KBM-7 (cell line): ENCODE results near the gene GLTP.

Experiments used
- DNase-seq: peaks from one replicate; pipeline ENCODE4 v3.0.0-alpha.2; 2015
- in situ Hi-C: fragments of 300-500 bp; cut with MboI; formaldehyde crosslinking; loops from 2 replicates; pipeline ENCODE4 v1.14.3; 2020; ENCODE audit warnings: low sequenced_read_pairs, low pct_unique_long_range_greater_than_20kb, mixed read lengths

GLTP gene

GRCh38 chr12:109830267-109830666 lies 50.1 kb downstream of the GLTP start:
- DNase-seq = no peak
- in situ Hi-C loops = no loop called here

GRCh38 chr12:109829667-109830066 lies 50.7 kb downstream of the GLTP start:
- in situ Hi-C loops = no loop called here
- no peak for DNase-seq

- in situ Hi-C loops = no loop called here
- no peak for DNase-seq
These were observed 51.4 kb downstream of the GLTP start for GRCh38 chr12:109828754-109829511.

- in situ Hi-C loops = no loop called here
- DNase-seq = peak; percentile 16
These were observed 52.5 kb downstream of the GLTP start for GRCh38 chr12:109827566-109828550.

GRCh38 chr12:109827080-109827479 lies 53.3 kb downstream of the GLTP start:
- no peak for DNase-seq
- in situ Hi-C loops = no loop called here

- DNase-seq = no peak
- in situ Hi-C loops = no loop called here
These were observed 55.6 kb downstream of the GLTP start for GRCh38 chr12:109824731-109825130.

- no peak for DNase-seq
- in situ Hi-C loops = no loop called here
These were observed 57.4 kb downstream of the GLTP start for GRCh38 chr12:109822951-109823411.

- in situ Hi-C loops = no loop called here
- DNase-seq = no peak
These were observed 57.9 kb downstream of the GLTP start for GRCh38 chr12:109822416-109822815.

GRCh38 chr12:109821968-109822367 lies 58.4 kb downstream of the GLTP start:
- in situ Hi-C loops = no loop called here
- no peak for DNase-seq

GRCh38 chr12:109820816-109821381 lies 59.4 kb downstream of the GLTP start:
- in situ Hi-C loops = no loop called here
- DNase-seq = no peak

- no peak for DNase-seq
- in situ Hi-C loops = no loop called here
These were observed 61.3 kb downstream of the GLTP start for GRCh38 chr12:109818905-109819500.

- no peak for DNase-seq
- in situ Hi-C loops = no loop called here
These were observed 62.1 kb downstream of the GLTP start for GRCh38 chr12:109818253-109818652.

- in situ Hi-C loops = no loop called here
- no peak for DNase-seq
These were observed 62.6 kb downstream of the GLTP start for GRCh38 chr12:109817627-109818231.

- in situ Hi-C loops = no loop called here
- DNase-seq = no peak
These were observed 63.5 kb downstream of the GLTP start for GRCh38 chr12:109816870-109817269.

- DNase-seq = no peak
- in situ Hi-C loops = no loop called here
These were observed 64.4 kb downstream of the GLTP start for GRCh38 chr12:109815757-109816617.

- no peak for DNase-seq
- in situ Hi-C loops = no loop called here
These were observed 65.1 kb downstream of the GLTP start for GRCh38 chr12:109815225-109815624.

- in situ Hi-C loops = no loop called here
- DNase-seq = no peak
These were observed 65.7 kb downstream of the GLTP start for GRCh38 chr12:109814600-109815150.
